ENCODE measurements around the gene ATG3.
"Not testable (repeated sequence)": the region's sequence is repeated elsewhere in the genome, so short reads cannot be mapped to it uniquely, and the experiment has no call there.

ATG3 gene

DNA sequence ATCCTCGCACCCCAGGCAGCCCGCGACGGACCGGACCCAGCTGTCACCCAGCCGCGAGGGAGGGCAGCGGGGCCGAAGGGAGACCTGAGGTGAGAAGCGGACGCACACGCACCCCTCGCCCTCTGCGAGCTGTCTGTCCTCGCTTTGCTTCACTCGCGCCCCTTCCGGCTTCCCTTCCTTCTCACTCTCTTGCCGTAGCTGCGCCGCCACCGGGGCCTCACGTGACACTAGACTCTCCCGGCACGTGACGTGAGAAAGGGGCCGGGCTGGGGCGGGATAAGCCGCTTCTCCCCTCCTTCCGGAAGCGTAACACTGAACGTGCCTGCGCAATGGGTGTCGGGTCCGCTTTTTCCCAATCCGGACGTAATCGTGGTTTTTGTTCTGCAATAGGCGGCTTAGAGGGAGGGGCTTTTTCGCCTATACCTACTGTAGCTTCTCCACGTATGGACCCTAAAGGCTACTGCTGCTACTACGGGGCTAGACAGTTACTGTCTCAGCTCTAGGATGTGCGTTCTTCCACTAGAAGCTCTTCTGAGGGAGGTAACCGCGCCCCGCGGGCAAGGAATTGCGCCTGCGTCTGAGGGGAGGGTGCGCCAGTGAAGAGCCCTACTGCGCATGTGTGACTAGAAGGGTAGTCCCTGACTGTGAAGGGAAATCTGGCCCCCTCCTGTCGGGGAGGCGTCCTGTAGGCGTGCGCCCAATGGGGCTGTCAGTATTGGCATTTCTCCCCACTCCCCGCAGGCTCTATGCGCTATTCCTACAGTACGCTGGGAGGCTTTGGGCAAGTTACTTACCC lies at the start of gene ATG3, which contains the start of gene SLC35A5:
TSS of gene ATG3 (minus strand) at position 229 of the 796 bp plus-strand sequence. CDS start 434 bp downstream, outside the sequence.
TSS of gene SLC35A5 (plus strand) at position 312 of the 796 bp plus-strand sequence. CDS start 1,359 bp downstream, outside the sequence.
- peak; percentile 76 for FAIRE-seq

DNA sequence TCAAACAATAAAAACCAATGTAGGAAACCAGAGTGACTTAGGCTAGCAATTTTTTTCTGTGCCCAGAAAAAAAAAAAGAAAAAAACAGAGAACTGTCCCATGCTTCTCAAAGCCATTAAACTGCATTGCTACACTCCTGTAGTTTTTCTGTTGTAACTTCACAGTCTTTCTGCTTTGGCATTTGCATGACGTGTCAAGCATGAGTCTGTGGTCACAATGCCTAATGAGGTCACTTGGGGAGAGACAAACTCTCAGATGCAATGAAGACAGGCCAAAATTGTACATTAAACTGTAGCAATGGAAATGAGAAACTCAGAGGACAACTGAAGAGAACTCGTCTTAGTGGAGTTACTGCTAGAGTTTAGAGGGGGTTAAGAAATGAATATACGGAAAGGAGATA lies 48.4 kb upstream of the ATG3 start:
- FAIRE-seq = no peak

GRCh38 chr3:112607863-112608262 lies 46.1 kb upstream of the ATG3 start:
- FAIRE-seq = no peak

DNA sequence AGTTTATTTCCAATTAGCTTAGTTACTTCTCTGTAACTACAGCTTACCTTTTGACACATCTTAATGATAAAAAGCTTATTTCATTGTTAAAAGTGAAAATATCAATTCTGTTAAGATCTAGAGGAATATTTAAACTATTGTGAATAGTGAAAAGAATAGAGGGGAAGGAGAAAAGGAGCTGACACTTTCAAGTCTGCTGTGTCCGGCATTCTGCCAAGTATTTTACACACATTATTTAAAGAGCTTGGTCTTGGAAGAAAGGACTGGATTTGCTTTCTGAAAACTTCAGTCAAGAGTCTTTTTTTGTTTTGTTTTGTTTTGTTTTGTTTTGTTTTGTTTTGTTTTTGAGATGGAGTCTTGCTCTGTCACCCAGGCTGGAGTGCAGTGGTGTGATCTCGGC lies 44.3 kb upstream of the ATG3 start:
- FAIRE-seq = no peak

- FAIRE-seq = no peak
Measured at GRCh38 chr3:112605285-112605684, 43.5 kb upstream of the ATG3 start.

- FAIRE-seq = no peak
Measured at GRCh38 chr3:112604536-112604935, 42.8 kb upstream of the ATG3 start.

DNA sequence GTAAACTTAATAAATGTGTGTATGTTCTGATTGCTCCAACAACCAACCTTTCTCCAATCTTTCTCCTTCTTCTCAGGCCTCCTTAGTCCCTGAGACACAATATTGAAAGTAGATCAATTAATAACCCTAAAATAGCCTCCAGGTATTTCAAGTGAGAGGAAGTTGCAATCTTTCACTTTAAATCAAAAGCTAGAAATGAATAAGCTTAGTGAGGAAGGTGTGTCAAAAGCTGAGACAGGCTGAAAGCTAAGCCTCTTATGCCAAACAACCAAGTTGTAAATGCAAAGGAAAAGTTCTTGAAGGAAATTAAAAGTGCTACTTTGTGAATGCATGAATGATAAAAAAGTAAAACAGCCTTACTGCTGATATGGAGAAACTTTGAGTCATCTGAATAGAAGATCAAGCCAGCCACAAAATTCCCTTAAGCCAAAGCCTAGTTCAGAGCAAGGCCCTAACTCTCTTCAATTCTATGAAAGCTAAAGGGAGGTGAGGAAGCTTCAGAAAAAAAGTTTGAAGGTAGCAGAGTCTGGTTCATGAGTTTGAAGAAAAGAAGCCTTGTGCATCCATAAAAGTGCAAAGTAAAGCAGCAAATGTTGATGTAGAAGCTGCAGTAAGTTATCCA lies 40.6 kb upstream of the ATG3 start:
- no peak for FAIRE-seq

DNA sequence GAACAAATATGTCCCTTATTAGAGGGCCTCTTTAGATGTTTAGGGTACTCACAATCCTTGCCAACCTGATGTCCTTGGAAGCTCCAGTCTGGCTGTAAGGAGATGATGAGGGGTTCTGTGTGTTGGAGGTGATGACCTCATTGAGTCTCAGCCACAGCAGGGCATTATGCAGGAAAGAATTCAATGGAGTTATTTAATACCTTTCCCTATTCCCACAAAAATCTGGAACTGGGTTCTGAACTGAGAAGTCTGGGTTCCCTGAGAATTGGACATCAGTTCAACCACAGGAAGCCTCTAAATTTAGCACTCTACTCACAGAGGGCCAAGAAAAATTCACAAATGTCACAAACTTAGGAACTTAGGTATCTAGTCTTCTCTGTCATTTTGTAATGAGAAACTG lies 37.0 kb upstream of the ATG3 start:
- no peak for FAIRE-seq

GRCh38 chr3:112597945-112598344 lies 36.2 kb upstream of the ATG3 start:
- no peak for FAIRE-seq

GRCh38 chr3:112594856-112595255 lies 33.1 kb upstream of the ATG3 start:
- no peak for FAIRE-seq

DNA sequence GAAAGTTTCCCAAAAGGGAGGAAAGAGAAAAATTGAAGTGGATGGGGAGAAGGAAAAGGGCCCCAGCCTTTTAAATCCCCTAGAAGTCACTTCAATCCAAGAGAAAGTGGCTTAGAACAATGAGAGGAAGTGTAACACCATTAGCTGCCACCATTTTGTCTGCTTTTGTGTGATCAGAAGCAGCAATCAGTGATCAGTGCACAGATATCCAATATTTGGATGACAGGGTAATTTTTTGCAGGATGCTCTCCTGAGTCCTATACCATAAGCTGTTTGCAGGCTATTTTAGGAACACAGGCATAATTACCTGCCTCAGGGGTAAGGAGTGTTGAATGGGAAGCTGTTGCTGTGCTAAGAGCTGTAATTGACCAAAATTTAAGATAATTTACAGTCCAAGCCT lies 31.5 kb upstream of the ATG3 start:
- FAIRE-seq = no peak

GRCh38 chr3:112587336-112587735 lies 25.6 kb upstream of the ATG3 start:
- FAIRE-seq = no peak

DNA sequence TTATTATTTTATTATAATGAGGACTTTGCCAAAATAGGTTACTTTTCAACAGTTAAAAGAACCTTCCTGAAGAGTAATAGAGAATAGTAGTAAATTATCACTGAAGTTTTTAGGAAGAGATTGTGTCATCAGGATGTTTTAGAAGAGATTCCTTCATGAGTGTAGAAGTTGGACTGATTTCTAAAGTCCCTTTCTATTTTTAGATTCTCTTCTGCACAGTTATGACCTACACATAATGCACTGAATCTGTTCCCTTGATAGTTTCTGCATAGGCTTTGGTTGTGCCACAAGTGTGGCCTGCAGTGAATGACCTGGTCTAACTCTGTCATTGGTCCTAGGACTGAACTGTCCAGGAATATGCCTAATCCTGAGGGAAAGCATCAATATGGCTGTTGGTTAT lies 24.0 kb upstream of the ATG3 start:
- no peak for FAIRE-seq

DNA sequence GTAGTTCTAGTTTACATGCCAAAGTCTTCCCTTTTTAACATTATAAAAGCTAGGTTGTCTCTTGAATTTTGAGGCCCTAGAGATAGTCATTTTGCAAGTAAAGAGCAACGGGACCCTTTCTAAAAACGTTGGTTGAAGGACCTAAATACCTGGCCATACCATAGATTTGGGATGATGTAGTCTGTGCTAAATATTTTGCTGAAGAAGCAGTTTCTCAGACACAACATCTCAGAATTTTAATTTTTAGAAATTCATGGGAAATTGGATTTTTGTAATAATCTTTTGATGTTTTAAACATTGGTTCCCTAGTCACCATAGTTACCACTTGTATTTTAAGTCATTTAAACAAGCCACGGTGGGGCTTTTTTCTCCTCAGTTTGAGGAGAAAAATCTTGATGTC lies 21.3 kb upstream of the ATG3 start:
- no peak for FAIRE-seq

DNA sequence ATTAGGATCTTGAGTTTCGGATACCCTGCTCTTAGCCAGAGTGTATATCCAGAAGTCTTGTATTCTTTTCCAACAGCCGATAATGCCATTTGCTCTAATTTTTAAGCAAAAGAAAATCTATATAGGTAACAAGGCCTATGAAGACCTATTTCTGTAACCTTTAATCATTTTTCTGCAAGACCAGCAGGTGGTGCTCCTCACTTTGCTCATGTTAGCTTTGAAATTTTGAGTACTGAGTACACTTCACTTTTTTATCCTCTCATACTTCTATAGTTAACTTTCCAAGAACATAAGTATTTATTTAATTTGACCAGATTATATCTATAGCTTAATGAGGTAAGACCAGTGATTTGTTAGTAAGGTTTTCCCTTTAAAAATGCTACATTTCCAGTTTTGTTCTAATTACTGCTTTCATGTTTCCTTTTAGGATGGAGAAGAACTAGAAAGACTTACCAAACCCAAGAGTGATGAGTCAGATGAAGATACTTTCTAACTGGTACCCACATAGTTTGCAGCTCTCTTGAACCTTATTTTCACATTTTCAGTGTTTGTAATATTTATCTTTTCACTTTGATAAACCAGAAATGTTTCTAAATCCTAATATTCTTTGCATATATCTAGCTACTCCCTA lies 20.6 kb upstream of the ATG3 start:
- FAIRE-seq = peak; percentile 93

- no peak for FAIRE-seq
Measured at GRCh38 chr3:112579697-112580096, 17.9 kb upstream of the ATG3 start.

- FAIRE-seq = no peak
Measured at GRCh38 chr3:112579232-112579631, 17.5 kb upstream of the ATG3 start.

DNA sequence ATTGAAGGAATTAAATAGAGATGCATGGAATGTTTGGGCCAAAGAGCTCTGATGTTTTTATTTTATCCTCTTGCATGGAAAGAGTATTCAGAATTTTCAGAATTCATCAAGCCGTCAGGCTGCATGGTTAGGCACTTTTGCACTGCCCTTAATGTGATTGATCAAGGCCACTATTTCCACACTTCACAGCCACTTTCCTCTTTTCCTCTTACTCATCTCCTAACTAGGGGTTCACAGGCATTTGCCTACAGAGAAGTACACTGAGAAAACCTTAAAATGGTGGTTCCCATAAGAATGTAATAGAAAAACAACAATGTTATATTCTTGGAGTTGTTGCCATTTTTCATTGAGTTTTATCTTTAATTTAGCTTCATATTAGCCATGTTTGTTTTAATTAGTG lies 10.9 kb upstream of the ATG3 start:
- no peak for FAIRE-seq

- no peak for FAIRE-seq
Measured at GRCh38 chr3:112569265-112569664, 7.5 kb upstream of the ATG3 start.

GRCh38 chr3:112568642-112569041 lies 6.9 kb upstream of the ATG3 start:
- no peak for FAIRE-seq

- no peak for FAIRE-seq
Measured at GRCh38 chr3:112564940-112565305, 3.2 kb upstream of the ATG3 start.

- FAIRE-seq = not testable (repeated sequence)
Measured at GRCh38 chr3:112564247-112564939, 2.6 kb upstream of the ATG3 start.

DNA sequence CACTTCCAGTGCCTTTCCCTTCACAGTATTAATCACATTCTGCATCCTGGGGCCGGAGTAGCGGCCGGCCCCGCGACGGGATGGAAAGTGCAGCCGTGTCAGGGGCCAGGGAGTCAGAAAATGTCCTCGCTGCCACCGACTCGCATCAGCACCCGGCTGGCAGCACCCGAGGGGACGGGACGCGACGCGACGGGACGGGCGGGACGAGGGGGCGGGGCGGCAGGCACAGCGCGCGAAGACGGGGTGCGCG lies 353 bp downstream of the ATG3 start:
- no peak for FAIRE-seq
